ENCODE results near the gene PCSK9. TPM values are rescaled to one million over a fixed set of nuclear protein-coding genes. Genes with fewer than 3 reads are reported as not detected.

Gene PCSK9
- total RNA-seq, 2 donors from 2014 or later, result 0.21 to 0.27 TPM

- TF ChIP-seq, protein P1, sequence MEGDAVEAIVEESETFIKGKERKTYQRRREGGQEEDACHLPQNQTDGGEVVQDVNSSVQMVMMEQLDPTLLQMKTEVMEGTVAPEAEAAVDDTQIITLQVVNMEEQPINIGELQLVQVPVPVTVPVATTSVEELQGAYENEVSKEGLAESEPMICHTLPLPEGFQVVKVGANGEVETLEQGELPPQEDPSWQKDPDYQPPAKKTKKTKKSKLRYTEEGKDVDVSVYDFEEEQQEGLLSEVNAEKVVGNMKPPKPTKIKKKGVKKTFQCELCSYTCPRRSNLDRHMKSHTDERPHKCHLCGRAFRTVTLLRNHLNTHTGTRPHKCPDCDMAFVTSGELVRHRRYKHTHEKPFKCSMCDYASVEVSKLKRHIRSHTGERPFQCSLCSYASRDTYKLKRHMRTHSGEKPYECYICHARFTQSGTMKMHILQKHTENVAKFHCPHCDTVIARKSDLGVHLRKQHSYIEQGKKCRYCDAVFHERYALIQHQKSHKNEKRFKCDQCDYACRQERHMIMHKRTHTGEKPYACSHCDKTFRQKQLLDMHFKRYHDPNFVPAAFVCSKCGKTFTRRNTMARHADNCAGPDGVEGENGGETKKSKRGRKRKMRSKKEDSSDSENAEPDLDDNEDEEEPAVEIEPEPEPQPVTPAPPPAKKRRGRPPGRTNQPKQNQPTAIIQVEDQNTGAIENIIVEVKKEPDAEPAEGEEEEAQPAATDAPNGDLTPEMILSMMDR (IDR thresholded peaks at IDR 0.05), result no peak
- Histone ChIP-seq H3K36me3 (no peaks in the 10 kb centered on the region), H3K4me3 (no peak overlapping the region), H3K4me1 (ENCODE audit: control insufficient read depth in 1 of 2, low read depth in 2 of 2) (peaks cover 0 to 8% of the 10 kb centered on the region in 2 donors), H3K27me3 (replicated peaks; ENCODE audit: insufficient read depth) (no peaks in the 10 kb centered on the region), H3K27ac (no peak overlapping the region), H3K9me3 (no peaks in the 10 kb centered on the region)
- ATAC-seq (ENCODE audit: insufficient number of reproducible peaks, low FRiP score, low read depth) (no peak), DNase-seq (ENCODE audit: low spot score) (no peak)
Observed at GRCh38 chr1:55044617-55045397, 5.5 kb downstream of the PCSK9 start.

GRCh38 chr1:55045430-55045829 is 6.1 kb downstream of the PCSK9 start:
- DNase-seq (ENCODE audit: low spot score) (no peak), ATAC-seq (ENCODE audit: insufficient number of reproducible peaks, low FRiP score, low read depth) (no peak)
- Histone ChIP-seq H3K4me1 (ENCODE audit: control insufficient read depth in 1 of 2, low read depth in 2 of 2) (peaks cover 0 to 2% of the 10 kb centered on the region in 2 donors), H3K27ac (no peak overlapping the region), H3K36me3 (no peaks in the 10 kb centered on the region), H3K4me3 (no peak overlapping the region), H3K9me3 (no peaks in the 10 kb centered on the region), H3K27me3 (replicated peaks; ENCODE audit: insufficient read depth) (no peaks in the 10 kb centered on the region)
- TF ChIP-seq, protein P1 (IDR thresholded peaks at IDR 0.05), result no peak

- no peak for DNase-seq (ENCODE audit: low spot score)
Observed at GRCh38 chr1:55046871-55047270, 7.5 kb downstream of the PCSK9 start.

DNA sequence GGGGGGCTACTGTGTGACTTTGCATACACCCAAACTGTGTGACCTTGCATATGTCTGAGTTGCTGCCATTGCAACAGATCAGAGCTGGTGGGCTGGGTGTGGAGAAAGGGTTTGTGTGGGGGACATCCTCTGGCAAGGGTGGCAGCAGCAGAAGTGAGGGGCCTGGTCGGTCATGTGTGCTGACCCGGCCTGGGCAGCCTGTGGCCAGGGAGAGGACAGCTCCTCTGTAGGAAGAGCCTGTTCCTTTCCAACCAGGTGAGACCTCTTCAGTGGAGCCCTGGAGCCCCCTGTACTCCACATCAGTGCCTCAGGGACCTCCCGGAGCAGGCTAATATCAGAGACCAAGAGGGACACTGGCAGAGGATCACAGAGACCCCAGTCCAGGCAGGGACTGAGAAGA is 8.3 kb downstream of the PCSK9 start:
- Histone ChIP-seq H3K4me1 (ENCODE audit: control insufficient read depth in 1 of 2, low read depth in 2 of 2) (no peaks in the 10 kb centered on the region), H3K27ac (no peak overlapping the region), H3K4me3 (no peak overlapping the region), H3K27me3 (replicated peaks; ENCODE audit: insufficient read depth) (no peaks in the 10 kb centered on the region), H3K36me3 (no peaks in the 10 kb centered on the region), H3K9me3 (no peaks in the 10 kb centered on the region)
- no peak for ATAC-seq (ENCODE audit: insufficient number of reproducible peaks, low FRiP score, low read depth)
- TF ChIP-seq, protein P1 (IDR thresholded peaks at IDR 0.05), result no peak
- DNase-seq (ENCODE audit: low spot score), result no peak

More at GRCh38 chr1:55046871-55047270, 7.5 kb downstream of the PCSK9 start:
- Histone ChIP-seq H3K4me1 (ENCODE audit: control insufficient read depth in 1 of 2, low read depth in 2 of 2) (no peaks in the 10 kb centered on the region), H3K4me3 (no peak overlapping the region), H3K27me3 (replicated peaks; ENCODE audit: insufficient read depth) (no peaks in the 10 kb centered on the region), H3K27ac (no peak overlapping the region), H3K9me3 (no peaks in the 10 kb centered on the region), H3K36me3 (no peaks in the 10 kb centered on the region)
- TF ChIP-seq, protein P1 (IDR thresholded peaks at IDR 0.05), result no peak
- ATAC-seq (ENCODE audit: insufficient number of reproducible peaks, low FRiP score, low read depth), result no peak

GRCh38 chr1:55048453-55049270 is 9.3 kb downstream of the PCSK9 start:
- Histone ChIP-seq H3K27ac (no peak overlapping the region), H3K36me3 (no peaks in the 10 kb centered on the region), H3K4me3 (no peak overlapping the region), H3K4me1 (ENCODE audit: control insufficient read depth in 1 of 2, low read depth in 2 of 2) (no peaks in the 10 kb centered on the region), H3K9me3 (no peaks in the 10 kb centered on the region), H3K27me3 (replicated peaks; ENCODE audit: insufficient read depth) (no peaks in the 10 kb centered on the region)
- DNase-seq (ENCODE audit: low spot score), result no peak
- no peak for ATAC-seq (ENCODE audit: insufficient number of reproducible peaks, low FRiP score, low read depth)
- TF ChIP-seq, protein P1 (IDR thresholded peaks at IDR 0.05), result no peak

Measured in thoracic aorta (tissue), 2 donors.